ENCODE measurements around the gene MRPL53.

DNA sequence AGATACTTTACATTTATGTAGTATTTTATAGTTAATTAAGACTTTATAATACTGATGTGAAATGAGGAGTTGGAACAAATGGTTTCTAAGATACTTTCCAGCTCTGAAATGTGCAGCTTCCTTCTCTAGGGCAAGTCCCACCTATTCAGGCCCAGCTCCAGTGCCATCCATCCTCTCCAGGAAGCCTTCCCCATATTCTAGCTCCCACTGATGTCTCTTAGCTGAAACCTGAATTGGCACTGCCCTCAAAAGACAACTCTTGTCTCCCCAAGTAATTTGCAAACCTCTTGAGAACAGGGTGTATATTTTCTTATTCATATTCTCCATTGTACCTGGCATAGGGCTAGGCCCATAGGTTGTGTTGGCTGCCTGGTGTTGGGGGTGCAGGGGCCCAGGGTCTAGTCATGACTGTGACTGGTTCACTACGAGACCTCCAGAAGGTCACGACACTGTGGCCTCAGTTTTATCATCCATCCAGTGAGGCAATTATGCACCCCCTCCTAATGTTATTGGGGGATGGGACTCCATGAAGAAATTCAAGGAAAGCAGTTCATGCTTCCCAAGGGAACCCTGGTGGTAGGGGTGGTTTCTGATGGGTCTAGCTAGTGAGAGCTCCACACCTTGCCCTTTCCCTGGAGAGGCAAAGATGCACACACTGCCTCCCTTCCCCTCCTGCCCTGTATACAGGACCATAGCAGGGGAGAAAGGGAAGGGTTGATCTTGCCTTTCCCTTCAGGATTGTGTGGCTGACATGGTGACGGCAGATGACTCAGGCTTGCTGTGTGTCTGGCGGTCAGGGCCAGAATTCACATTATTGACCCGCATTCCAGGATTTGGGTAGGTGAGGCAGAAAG is 48.1 kb downstream of the MRPL53 start:
- TF ChIP-seq, protein P1, sequence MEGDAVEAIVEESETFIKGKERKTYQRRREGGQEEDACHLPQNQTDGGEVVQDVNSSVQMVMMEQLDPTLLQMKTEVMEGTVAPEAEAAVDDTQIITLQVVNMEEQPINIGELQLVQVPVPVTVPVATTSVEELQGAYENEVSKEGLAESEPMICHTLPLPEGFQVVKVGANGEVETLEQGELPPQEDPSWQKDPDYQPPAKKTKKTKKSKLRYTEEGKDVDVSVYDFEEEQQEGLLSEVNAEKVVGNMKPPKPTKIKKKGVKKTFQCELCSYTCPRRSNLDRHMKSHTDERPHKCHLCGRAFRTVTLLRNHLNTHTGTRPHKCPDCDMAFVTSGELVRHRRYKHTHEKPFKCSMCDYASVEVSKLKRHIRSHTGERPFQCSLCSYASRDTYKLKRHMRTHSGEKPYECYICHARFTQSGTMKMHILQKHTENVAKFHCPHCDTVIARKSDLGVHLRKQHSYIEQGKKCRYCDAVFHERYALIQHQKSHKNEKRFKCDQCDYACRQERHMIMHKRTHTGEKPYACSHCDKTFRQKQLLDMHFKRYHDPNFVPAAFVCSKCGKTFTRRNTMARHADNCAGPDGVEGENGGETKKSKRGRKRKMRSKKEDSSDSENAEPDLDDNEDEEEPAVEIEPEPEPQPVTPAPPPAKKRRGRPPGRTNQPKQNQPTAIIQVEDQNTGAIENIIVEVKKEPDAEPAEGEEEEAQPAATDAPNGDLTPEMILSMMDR (IDR thresholded peaks at IDR 0.05), result no peak
- TF ChIP-seq POLR2A (IDR thresholded peaks at IDR 0.05), result no peak

Measured in body of pancreas (tissue), 4 donors.